HCT116 (cell line): Measurements from ENCODE around the gene PIP4K2C. TPM values are rescaled to one million over a fixed set of nuclear protein-coding genes. Genes with fewer than 3 reads are reported as not detected.
"Not testable (repeated sequence)": the region's sequence is repeated elsewhere in the genome, so short reads cannot be mapped to it uniquely, and the experiment has no call there.

Experiments
- ATAC-seq: fragments of 200-7000 bp; cut with Tn5 transposase; 2 replicates; pipeline ENCODE4 v1.9.1; 2020; ENCODE audit warnings: mild to moderate bottlenecking, moderate library complexity
- BruUV-seq: library from RNA; stranded (reverse); fragments of 400-500 nt; replicated peaks from 2 replicates; lab custom pipeline; 2021; lab: Mats Ljungman, UMichigan
- CTCF ChIA-PET: fragments of 300-600 bp; sonication (Branson Sonifier 250); formaldehyde crosslinking; loops from one replicate; lab custom pipeline; 2021; ENCODE audit warnings: antibody characterized with exemption; lab: Charles Lee
- POLR2A ChIA-PET: fragments of 300-600, 350-600 bp; sonication (Branson Sonifier 250); formaldehyde crosslinking; loops from one replicate; lab custom pipeline; 2021; ENCODE audit warnings: antibody characterized with exemption; lab: Charles Lee
- RAD21 ChIA-PET, 2 experiments: fragments of 300-600 bp; sonication (Branson Sonifier 250); formaldehyde crosslinking; loops; one replicate each; lab custom pipeline; 2023; ENCODE audit warnings: low total read pairs in 2 of 2; ENCODE audit not compliant: uncharacterized antibody in 2 of 2, unreplicated experiment in 2 of 2, low non-redundant PET in 1 of 2; lab: Charles Lee
- DNase-seq: peaks from one replicate; pipeline ENCODE4 v3.0.0-alpha.2; 2010; ENCODE audit warnings: low read depth, low spot score
- H2AFZ ChIP-seq: fragments of 200-600 bp; shearing (Covaris generic), sonication (generic); 2 replicates; pipeline ENCODE4 v1.6.1; 2017; ENCODE audit warnings: low read depth, mixed run types, mixed read lengths, antibody characterized with exemption, low read length; ENCODE audit not compliant: poor library complexity, severe bottlenecking
- H3K27ac ChIP-seq: 2 replicates; pipeline ENCODE4 v1.5.1; 2012; ENCODE audit warnings: low read depth, low read length
- H3K27me3 ChIP-seq: fragments of 200-600 bp; sonication (generic); 2 replicates; pipeline ENCODE4 v1.6.1; 2016; ENCODE audit warnings: mixed run types, low read length, mixed read lengths; ENCODE audit not compliant: insufficient read depth
- H3K36me3 ChIP-seq, 2 experiments: fragments of 200-500 bp in 1 of 2; fragments of 200-600 bp in 1 of 2; sonication (Bioruptor generic) in 1 of 2; sonication (generic) in 1 of 2; 2 replicates each; pipeline versions ENCODE4 v1.5.1 to v1.6.1; 2014 to 2016; ENCODE audit warnings: low read length in 2 of 2, inconsistent platforms in 1 of 2, mixed read lengths in 1 of 2, mixed run types in 1 of 2; ENCODE audit not compliant: insufficient read depth in 2 of 2, control insufficient read depth in 1 of 2
- H3K4me1 ChIP-seq, 2 experiments: fragments of 200-600 bp in 1 of 2; sonication (generic) in 1 of 2; 2 replicates each; pipeline versions ENCODE4 v1.5.1 to v1.6.1; 2012 to 2017; ENCODE audit warnings: low read length in 2 of 2, inconsistent platforms in 1 of 2, mild to moderate bottlenecking in 1 of 2, mixed read lengths in 1 of 2, mixed run types in 1 of 2, moderate library complexity in 1 of 2; ENCODE audit not compliant: insufficient read depth in 2 of 2, control insufficient read depth in 1 of 2
- H3K4me2 ChIP-seq: fragments of 200-600 bp; sonication (generic); 2 replicates; pipeline ENCODE4 v1.6.1; 2017; ENCODE audit warnings: mixed run types, low read length, mixed read lengths
- H3K4me3 ChIP-seq, 2 experiments: fragments of 200-600 bp in 1 of 2; sonication (generic) in 1 of 2; replicated peaks in 1 of 2; 2 replicates each; pipeline ENCODE4 v1.5.1; 2011 to 2016; ENCODE audit warnings: low read length in 2 of 2, control low read depth in 1 of 2, low read depth in 1 of 2, mild to moderate bottlenecking in 1 of 2, mixed read lengths in 1 of 2, mixed run types in 1 of 2
- H3K79me2 ChIP-seq: fragments of 200-600 bp; sonication (generic); 2 replicates; pipeline ENCODE4 v1.6.1; 2017; ENCODE audit warnings: mild to moderate bottlenecking, mixed run types, low read length, moderate library complexity, mixed read lengths; ENCODE audit not compliant: insufficient read depth
- H3K9ac ChIP-seq: fragments of 200-600 bp; sonication (generic); 2 replicates; pipeline ENCODE4 v1.6.1; 2016; ENCODE audit warnings: low read length, mixed read lengths
- H3K9me2 ChIP-seq: fragments of 200-600 bp; sonication (generic), shearing (Covaris generic); 2 replicates; pipeline ENCODE4 v1.6.1; 2017; ENCODE audit warnings: mixed run types, mild to moderate bottlenecking, moderate library complexity; ENCODE audit not compliant: insufficient read depth
- H3K9me3 ChIP-seq, 2 experiments: fragments of 200-500 bp in 1 of 2; fragments of 200-600 bp in 1 of 2; sonication (Bioruptor generic) in 1 of 2; sonication (generic) in 1 of 2; 2 replicates each; pipeline ENCODE4 v1.6.1; 2014 to 2017; ENCODE audit warnings: low read length in 2 of 2, mixed read lengths in 2 of 2, inconsistent platforms in 1 of 2, low read depth in 1 of 2, mild to moderate bottlenecking in 1 of 2, mixed run types in 1 of 2, moderate library complexity in 1 of 2; ENCODE audit not compliant: control insufficient read depth in 1 of 2, insufficient read depth in 1 of 2
- H4K20me1 ChIP-seq: fragments of 200-600 bp; sonication (generic), shearing (Covaris generic); 2 replicates; pipeline ENCODE4 v1.6.1; 2017; ENCODE audit warnings: mixed run types, mild to moderate bottlenecking, moderate library complexity; ENCODE audit not compliant: insufficient read depth
- ATF3 ChIP-seq: IDR thresholded peaks from 2 replicates; pipeline ENCODE4 v1.6.1; 2012
- EGR1 ChIP-seq: IDR thresholded peaks from 2 replicates; pipeline ENCODE4 v1.6.1; 2012; ENCODE audit warnings: low read depth
- ELF1 ChIP-seq: IDR thresholded peaks from 2 replicates; pipeline ENCODE4 v1.6.1; 2012; ENCODE audit warnings: low read depth, borderline replicate concordance
- EZH2 ChIP-seq: fragments of 200-600 bp; sonication (generic); IDR thresholded peaks from 2 replicates; pipeline ENCODE4 v1.6.1; 2017; ENCODE audit warnings: antibody characterized with exemption, mixed run types
- EZH2phosphoT487 ChIP-seq: fragments of 200-600 bp; IDR thresholded peaks from 2 replicates; pipeline ENCODE4 v1.6.1; 2018; ENCODE audit warnings: antibody characterized with exemption, borderline replicate concordance
- FOSL1 ChIP-seq: IDR thresholded peaks from 2 replicates; pipeline ENCODE4 v1.6.1; 2012; ENCODE audit warnings: low read depth
- JUND ChIP-seq: IDR thresholded peaks from 2 replicates; pipeline ENCODE4 v1.6.1; 2012
- POLR2A ChIP-seq: IDR thresholded peaks from 2 replicates; pipeline ENCODE4 v1.7.0; 2011; ENCODE audit warnings: borderline replicate concordance; ENCODE audit not compliant: insufficient read depth, insufficient read length; ENCODE audit errors: extremely low read depth
- REST ChIP-seq: IDR thresholded peaks from 2 replicates; pipeline ENCODE4 v1.6.1; 2012; ENCODE audit warnings: low read depth
- SRF ChIP-seq: IDR thresholded peaks from 2 replicates; pipeline ENCODE4 v1.6.1; 2012; ENCODE audit warnings: low read depth
- YY1 ChIP-seq: IDR thresholded peaks from 2 replicates; pipeline ENCODE4 v1.6.1; 2011; ENCODE audit warnings: low read length, low read depth, moderate library complexity, mild to moderate bottlenecking; ENCODE audit not compliant: insufficient replicate concordance; ENCODE audit errors: extremely low read depth
- ZFX ChIP-seq: fragments of 450-650 bp; IDR thresholded peaks from 2 replicates; pipeline ENCODE4 v1.6.1; 2017
- intact Hi-C: fragments of 100-400 bp; cut with micrococcal nuclease; formaldehyde crosslinking; loops from 2 replicates; pipeline ENCODE4 v1.10.0; 2022
- total RNA-seq: library from RNA; stranded (reverse); gene quantifications from one replicate; pipeline ENCODE4 v1.2.1, GENCODE V29; 2021; ENCODE audit not compliant: unreplicated experiment
- TF ChIP-seq, protein P1 (sequence below): IDR thresholded peaks from 2 replicates; pipeline ENCODE4 v1.6.1; 2011; ENCODE audit warnings: mild to moderate bottlenecking, low read length, moderate library complexity; ENCODE audit not compliant: insufficient replicate concordance; ENCODE audit errors: extremely low read depth

Gene PIP4K2C
- total RNA-seq, 1 experiment from 2014 or later = 38.4 TPM

DNA sequence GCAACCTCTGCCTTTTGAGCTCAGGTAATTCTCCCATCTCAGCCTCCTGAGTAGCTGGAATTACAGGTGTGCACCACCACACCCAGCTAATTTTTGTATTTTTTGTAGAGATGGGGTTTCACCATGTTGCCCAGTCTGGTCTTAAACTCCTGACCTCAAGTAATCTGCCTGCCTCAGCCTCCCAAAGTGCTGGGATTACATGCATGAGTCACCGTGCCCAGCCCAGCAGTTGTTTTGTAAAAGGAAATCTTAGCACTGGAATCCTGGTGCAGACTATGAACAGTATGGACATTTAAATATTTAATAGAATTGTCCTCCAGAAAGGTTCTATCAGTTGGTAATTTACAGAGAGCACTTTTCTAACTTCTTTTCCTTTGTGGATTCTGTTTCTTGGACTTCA is 29.9 kb upstream of the PIP4K2C start:
- H3K4me3 ChIP-seq, H3K79me2 ChIP-seq, RAD21 ChIA-PET, H3K27me3 ChIP-seq, H3K9me2 ChIP-seq, H4K20me1 ChIP-seq, intact Hi-C loops, H3K9ac ChIP-seq, BruUV-seq, H3K9me3 ChIP-seq, H3K27ac ChIP-seq, POLR2A ChIA-PET, H3K36me3 ChIP-seq, H2AFZ ChIP-seq, DNase-seq: not testable (repeated sequence)
- peak; percentile 45; the same call in 1 of the 2 replicates for TF ChIP-seq JUND
- TF ChIP-seq FOSL1 = peak; percentile 41
- CTCF ChIA-PET = interaction anchor here (1.1 kb wide), 1 partner anchor 22 kb away, joined by 3 read pairs; no protein-coding TSS in a partner anchor
- peak overlapping the region; percentile 50 for H3K4me2 ChIP-seq
- H3K4me1 ChIP-seq = peaks cover 9 to 16% of the 10 kb centered on the region in 2 experiments
- ATAC-seq = peak; percentile 59

DNA sequence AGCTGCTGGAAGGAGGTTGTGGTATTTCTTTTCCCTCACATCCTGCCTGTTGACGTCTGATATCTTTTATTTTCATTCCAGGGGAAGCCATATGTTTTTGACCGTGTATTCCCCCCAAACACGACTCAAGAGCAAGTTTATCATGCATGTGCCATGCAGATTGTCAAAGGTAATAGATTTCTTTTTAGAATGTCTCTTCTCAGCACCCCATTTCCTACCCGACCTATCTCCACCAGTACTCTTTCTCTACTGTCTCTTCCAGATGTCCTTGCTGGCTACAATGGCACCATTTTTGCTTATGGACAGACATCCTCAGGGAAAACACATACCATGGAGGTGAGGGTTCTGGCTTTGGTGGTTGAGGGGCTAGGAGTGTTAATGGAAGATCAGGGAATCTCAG is 27.6 kb upstream of the PIP4K2C start:
- Histone ChIP-seq H3K36me3 (no peaks in the 10 kb centered on the region; a peak in 1 of 4 replicates), H3K27ac (no peak overlapping the region), H3K9me3 (no peaks in the 10 kb centered on the region), H3K4me1 (peaks cover 9 to 11% of the 10 kb centered on the region in 2 experiments), H3K27me3 (no peaks in the 10 kb centered on the region), H3K9me2 (no peaks in the 10 kb centered on the region), H3K79me2 (no peaks in the 10 kb centered on the region), H3K4me3 (no peak overlapping the region), H2AFZ (no peak overlapping the region), H3K4me2 (no peak overlapping the region), H4K20me1 (no peaks in the 10 kb centered on the region), H3K9ac (no peak overlapping the region)
- DNase-seq (no peak), ATAC-seq (no peak)
- TF ChIP-seq YY1 (no peak), REST (no peak), SRF (no peak), ZFX (no peak), FOSL1 (no peak), ELF1 (no peak), POLR2A (no peak), EZH2 (no peak), EZH2phosphoT487 (no peak), EGR1 (no peak), JUND (no peak), ATF3 (no peak)
- TF ChIP-seq, protein P1, sequence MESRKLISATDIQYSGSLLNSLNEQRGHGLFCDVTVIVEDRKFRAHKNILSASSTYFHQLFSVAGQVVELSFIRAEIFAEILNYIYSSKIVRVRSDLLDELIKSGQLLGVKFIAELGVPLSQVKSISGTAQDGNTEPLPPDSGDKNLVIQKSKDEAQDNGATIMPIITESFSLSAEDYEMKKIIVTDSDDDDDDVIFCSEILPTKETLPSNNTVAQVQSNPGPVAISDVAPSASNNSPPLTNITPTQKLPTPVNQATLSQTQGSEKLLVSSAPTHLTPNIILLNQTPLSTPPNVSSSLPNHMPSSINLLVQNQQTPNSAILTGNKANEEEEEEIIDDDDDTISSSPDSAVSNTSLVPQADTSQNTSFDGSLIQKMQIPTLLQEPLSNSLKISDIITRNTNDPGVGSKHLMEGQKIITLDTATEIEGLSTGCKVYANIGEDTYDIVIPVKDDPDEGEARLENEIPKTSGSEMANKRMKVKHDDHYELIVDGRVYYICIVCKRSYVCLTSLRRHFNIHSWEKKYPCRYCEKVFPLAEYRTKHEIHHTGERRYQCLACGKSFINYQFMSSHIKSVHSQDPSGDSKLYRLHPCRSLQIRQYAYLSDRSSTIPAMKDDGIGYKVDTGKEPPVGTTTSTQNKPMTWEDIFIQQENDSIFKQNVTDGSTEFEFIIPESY = no peak
- BruUV-seq = no TSS peak
- ChIA-PET RAD21 (no interaction called here), POLR2A (no interaction called here), CTCF (no interaction called here)
- intact Hi-C loops = no loop called here
